SK-N-SH treated with all-trans-retinoic acid at 6 μM for 48 hours (cell line): Measurements from ENCODE around the gene TRAPPC2L.
"Not testable (repeated sequence)": the region's sequence is repeated elsewhere in the genome, so short reads cannot be mapped to it uniquely, and the experiment has no call there.

Experiments
- ATAC-seq: fragments of 200-7000 bp; cut with Tn5 transposase; 3 replicates; pipeline ENCODE4 v1.9.1; 2020; ENCODE audit warnings: mild to moderate bottlenecking, moderate library complexity
- ARNTL ChIP-seq: fragments of 450-650 bp; formaldehyde crosslinking; IDR thresholded peaks from 2 replicates; pipeline ENCODE4 v1.5.0; 2020; ENCODE audit warnings: low read depth, mild to moderate bottlenecking, moderate library complexity, borderline replicate concordance
- BACH2 ChIP-seq: fragments of 250-450 bp; sonication (Bioruptor Pico); IDR thresholded peaks from 2 replicates; pipeline ENCODE4 v1.9.0; 2021; ENCODE audit warnings: mild to moderate bottlenecking, borderline replicate concordance
- CSDC2 ChIP-seq: fragments of 250-450 bp; sonication (Bioruptor Pico); IDR thresholded peaks from 2 replicates; pipeline ENCODE4 v1.5.0; 2020; ENCODE audit warnings: mild to moderate bottlenecking, moderate library complexity
- GLIS3 ChIP-seq: fragments of 250-450 bp; sonication (Bioruptor Pico); IDR thresholded peaks from 2 replicates; pipeline ENCODE4 v1.5.0; 2020; ENCODE audit warnings: mild to moderate bottlenecking, moderate library complexity
- OSR1 ChIP-seq: fragments of 250-450 bp; sonication (Bioruptor Pico); IDR thresholded peaks from 2 replicates; pipeline ENCODE4 v1.8.0; 2022; ENCODE audit warnings: moderate library complexity, mild to moderate bottlenecking, inconsistent platforms
- PPARA ChIP-seq: fragments of 250-450 bp; sonication (Bioruptor Pico); IDR thresholded peaks from 2 replicates; pipeline ENCODE4 v1.5.0; 2020; ENCODE audit warnings: mild to moderate bottlenecking, borderline replicate concordance
- SNAI2 ChIP-seq: fragments of 250-450 bp; sonication (Bioruptor Pico); IDR thresholded peaks from 2 replicates; pipeline ENCODE4 v1.5.0; 2020; ENCODE audit warnings: mild to moderate bottlenecking, moderate library complexity
- TCF4 ChIP-seq: fragments of 250-450 bp; sonication (Bioruptor Pico); IDR thresholded peaks from 2 replicates; pipeline ENCODE4 v1.8.0; 2021; ENCODE audit warnings: mild to moderate bottlenecking, moderate library complexity, borderline replicate concordance
- TOX ChIP-seq: fragments of 250-450 bp; sonication (Bioruptor Pico); IDR thresholded peaks from 2 replicates; pipeline ENCODE4 v1.8.0; 2021; ENCODE audit warnings: mild to moderate bottlenecking, moderate library complexity, borderline replicate concordance
- ZC3H10 ChIP-seq: fragments of 250-450 bp; sonication (Bioruptor Pico); IDR thresholded peaks from 2 replicates; pipeline ENCODE4 v1.5.1; 2021; ENCODE audit warnings: mild to moderate bottlenecking, moderate library complexity
- ZFP3 ChIP-seq: fragments of 250-450 bp; sonication (Bioruptor Pico); IDR thresholded peaks from 2 replicates; pipeline ENCODE4 v1.5.0; 2020; ENCODE audit warnings: mild to moderate bottlenecking, moderate library complexity
- ZFP30 ChIP-seq: fragments of 450-650 bp; formaldehyde crosslinking; IDR thresholded peaks from 2 replicates; pipeline ENCODE4 v1.5.0; 2022; ENCODE audit warnings: mild to moderate bottlenecking, moderate library complexity
- ZNF565 ChIP-seq: fragments of 450-650 bp; formaldehyde crosslinking; conservative IDR thresholded peaks from 2 replicates; pipeline ENCODE4 v1.5.0; 2020; ENCODE audit warnings: low read depth, mild to moderate bottlenecking, moderate library complexity
- ZNF8 ChIP-seq: fragments of 450-650 bp; formaldehyde crosslinking; IDR thresholded peaks from 2 replicates; pipeline ENCODE4 v1.5.0; 2020; ENCODE audit warnings: mild to moderate bottlenecking, moderate library complexity
- TF ChIP-seq, protein P1 (sequence below): fragments of 250-450 bp; sonication (Bioruptor Pico); IDR thresholded peaks from 2 replicates; pipeline ENCODE4 v1.5.0; 2020; ENCODE audit warnings: mild to moderate bottlenecking, moderate library complexity
- TF ChIP-seq, protein P2 (sequence below): fragments of 250-450 bp; sonication (Bioruptor Pico); IDR thresholded peaks from 2 replicates; pipeline ENCODE4 v1.5.1; 2021; ENCODE audit warnings: mild to moderate bottlenecking, moderate library complexity
- TF ChIP-seq, protein P3 (sequence below): fragments of 250-450 bp; sonication (Bioruptor Pico); IDR thresholded peaks from 2 replicates; pipeline ENCODE4 v1.8.0; 2020; ENCODE audit warnings: mild to moderate bottlenecking, moderate library complexity, borderline replicate concordance
- TF ChIP-seq, protein P4 (sequence below): fragments of 250-450 bp; sonication (Bioruptor Pico); IDR thresholded peaks from 2 replicates; pipeline ENCODE4 v1.8.0; 2021; ENCODE audit warnings: low read depth, mild to moderate bottlenecking, moderate library complexity, borderline replicate concordance

Gene TRAPPC2L

DNA sequence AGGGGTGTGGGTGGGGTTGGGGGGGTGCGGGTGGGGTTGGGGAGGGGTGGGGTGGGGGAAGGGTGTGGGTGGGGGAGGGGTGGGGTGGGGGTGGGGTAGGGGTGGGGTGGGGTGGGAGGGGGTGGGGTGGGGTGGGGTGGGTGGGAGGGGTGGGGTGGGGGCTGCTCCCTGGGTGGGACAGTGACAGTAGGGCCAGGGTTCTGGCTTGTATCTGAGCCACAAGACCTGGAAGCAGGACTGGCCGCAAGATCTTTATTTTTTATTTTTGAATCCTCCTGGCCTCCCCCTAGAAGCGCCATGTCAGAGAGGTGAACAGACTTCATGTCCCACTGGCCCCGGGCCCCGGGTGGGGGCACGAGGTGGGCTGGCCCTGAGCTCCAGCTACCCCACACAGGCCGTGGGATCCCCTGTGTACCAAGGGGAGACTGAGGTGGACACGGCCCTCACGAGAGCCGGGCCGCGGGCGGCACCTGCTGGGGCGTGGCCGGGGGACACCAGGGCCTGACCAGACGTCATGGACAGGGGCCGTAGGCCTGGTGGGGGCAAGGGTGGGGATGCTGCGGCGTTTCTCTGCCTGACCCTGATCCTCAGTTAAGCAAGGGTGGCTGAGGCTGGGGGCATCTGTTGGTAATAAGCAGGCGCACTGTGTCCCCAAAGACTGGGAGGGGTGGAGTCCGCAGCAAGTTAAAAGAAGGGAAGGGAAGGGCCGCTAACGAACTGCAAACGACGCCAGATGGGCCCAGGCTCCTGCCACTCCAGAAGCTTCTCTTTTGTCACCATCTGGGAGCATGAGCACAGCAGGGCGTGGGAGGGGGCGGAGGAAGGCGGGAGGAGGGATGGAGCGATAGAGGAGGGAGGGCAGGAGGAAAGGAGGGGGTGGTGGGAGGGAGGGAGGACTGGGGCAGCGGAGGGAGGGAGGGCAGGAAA lies 31.8 kb downstream of the TRAPPC2L start:
- TF ChIP-seq TOX (no peak), ZFP30 (CRISPR knock-in tag) (no peak), GLIS3 (CRISPR knock-in tag) (no peak), PPARA (no peak), ZC3H10 (CRISPR knock-in tag) (no peak), ZNF8 (CRISPR knock-in tag) (no peak), ZNF565 (no peak), OSR1 (CRISPR knock-in tag) (no peak)
- TF ChIP-seq, protein P1, sequence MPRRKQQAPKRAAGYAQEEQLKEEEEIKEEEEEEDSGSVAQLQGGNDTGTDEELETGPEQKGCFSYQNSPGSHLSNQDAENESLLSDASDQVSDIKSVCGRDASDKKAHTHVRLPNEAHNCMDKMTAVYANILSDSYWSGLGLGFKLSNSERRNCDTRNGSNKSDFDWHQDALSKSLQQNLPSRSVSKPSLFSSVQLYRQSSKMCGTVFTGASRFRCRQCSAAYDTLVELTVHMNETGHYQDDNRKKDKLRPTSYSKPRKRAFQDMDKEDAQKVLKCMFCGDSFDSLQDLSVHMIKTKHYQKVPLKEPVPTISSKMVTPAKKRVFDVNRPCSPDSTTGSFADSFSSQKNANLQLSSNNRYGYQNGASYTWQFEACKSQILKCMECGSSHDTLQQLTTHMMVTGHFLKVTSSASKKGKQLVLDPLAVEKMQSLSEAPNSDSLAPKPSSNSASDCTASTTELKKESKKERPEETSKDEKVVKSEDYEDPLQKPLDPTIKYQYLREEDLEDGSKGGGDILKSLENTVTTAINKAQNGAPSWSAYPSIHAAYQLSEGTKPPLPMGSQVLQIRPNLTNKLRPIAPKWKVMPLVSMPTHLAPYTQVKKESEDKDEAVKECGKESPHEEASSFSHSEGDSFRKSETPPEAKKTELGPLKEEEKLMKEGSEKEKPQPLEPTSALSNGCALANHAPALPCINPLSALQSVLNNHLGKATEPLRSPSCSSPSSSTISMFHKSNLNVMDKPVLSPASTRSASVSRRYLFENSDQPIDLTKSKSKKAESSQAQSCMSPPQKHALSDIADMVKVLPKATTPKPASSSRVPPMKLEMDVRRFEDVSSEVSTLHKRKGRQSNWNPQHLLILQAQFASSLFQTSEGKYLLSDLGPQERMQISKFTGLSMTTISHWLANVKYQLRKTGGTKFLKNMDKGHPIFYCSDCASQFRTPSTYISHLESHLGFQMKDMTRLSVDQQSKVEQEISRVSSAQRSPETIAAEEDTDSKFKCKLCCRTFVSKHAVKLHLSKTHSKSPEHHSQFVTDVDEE (CRISPR knock-in tag) = no peak
- TF ChIP-seq, protein P2, sequence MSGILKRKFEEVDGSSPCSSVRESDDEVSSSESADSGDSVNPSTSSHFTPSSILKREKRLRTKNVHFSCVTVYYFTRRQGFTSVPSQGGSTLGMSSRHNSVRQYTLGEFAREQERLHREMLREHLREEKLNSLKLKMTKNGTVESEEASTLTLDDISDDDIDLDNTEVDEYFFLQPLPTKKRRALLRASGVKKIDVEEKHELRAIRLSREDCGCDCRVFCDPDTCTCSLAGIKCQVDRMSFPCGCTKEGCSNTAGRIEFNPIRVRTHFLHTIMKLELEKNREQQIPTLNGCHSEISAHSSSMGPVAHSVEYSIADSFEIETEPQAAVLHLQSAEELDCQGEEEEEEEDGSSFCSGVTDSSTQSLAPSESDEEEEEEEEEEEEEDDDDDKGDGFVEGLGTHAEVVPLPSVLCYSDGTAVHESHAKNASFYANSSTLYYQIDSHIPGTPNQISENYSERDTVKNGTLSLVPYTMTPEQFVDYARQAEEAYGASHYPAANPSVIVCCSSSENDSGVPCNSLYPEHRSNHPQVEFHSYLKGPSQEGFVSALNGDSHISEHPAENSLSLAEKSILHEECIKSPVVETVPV = no peak
- TF ChIP-seq, protein P3, sequence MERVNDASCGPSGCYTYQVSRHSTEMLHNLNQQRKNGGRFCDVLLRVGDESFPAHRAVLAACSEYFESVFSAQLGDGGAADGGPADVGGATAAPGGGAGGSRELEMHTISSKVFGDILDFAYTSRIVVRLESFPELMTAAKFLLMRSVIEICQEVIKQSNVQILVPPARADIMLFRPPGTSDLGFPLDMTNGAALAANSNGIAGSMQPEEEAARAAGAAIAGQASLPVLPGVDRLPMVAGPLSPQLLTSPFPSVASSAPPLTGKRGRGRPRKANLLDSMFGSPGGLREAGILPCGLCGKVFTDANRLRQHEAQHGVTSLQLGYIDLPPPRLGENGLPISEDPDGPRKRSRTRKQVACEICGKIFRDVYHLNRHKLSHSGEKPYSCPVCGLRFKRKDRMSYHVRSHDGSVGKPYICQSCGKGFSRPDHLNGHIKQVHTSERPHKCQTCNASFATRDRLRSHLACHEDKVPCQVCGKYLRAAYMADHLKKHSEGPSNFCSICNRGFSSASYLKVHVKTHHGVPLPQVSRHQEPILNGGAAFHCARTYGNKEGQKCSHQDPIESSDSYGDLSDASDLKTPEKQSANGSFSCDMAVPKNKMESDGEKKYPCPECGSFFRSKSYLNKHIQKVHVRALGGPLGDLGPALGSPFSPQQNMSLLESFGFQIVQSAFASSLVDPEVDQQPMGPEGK (CRISPR knock-in tag) = no peak
- peak; percentile 9; the same call in 2 of the 3 replicates for ATAC-seq

DNA sequence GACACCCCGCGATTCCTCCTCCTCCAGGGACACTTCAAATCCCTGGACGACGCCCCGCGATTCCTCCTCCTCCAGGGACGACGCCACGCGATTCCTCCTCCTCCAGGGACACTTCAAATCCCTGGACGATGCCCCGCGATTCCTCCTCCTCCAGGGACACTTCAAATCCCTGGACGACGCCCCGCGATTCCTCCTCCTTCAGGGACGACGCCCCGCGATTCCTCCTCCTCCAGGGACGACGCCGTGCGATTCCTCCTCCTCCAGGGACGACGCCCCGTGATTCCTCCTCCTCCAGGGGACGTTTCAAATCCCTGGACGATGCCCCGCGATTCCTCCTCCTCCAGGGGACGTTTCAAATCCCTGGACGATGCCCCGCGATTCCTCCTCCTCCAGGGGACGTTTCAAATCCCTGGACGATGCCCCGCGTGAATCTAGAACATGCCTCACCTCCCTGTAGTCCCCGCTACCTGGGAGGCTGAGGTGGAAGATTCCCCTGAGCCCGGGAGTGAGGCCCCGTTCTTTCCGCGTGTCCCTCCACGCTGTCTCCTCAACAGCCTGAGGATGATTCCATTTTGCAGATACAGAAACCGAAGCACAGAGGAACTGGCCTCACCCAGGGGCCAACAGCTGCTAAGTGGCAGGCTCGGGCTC lies 32.9 kb downstream of the TRAPPC2L start:
- not testable (repeated sequence) for ATAC-seq

DNA sequence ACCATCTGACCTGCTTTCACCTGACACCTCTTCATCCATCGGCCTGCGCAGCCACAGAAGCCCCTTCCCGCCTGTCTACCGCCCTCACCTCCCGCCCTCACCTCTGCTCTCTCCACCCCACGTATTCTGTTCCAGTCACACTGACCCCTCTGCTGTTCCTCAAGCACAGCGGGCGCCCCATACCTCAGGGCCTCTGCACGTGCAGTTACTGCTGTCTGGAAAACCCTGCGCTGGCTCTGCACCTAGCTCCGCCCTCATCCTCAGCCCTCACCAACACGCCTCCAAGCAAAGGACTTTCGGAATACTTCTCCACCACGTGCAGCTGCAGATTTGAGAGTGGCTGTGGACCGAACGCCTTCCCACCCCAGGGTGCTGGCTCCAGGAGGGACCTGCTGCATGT lies 34.2 kb downstream of the TRAPPC2L start:
- no peak for ATAC-seq
- TF ChIP-seq TCF4 (CRISPR knock-in tag) = no peak
- no peak for TF ChIP-seq GLIS3 (CRISPR knock-in tag)
- TF ChIP-seq ZNF565 = no peak
- TF ChIP-seq BACH2 (CRISPR knock-in tag) = no peak
- no peak for TF ChIP-seq SNAI2 (CRISPR knock-in tag)
- TF ChIP-seq, protein P4, sequence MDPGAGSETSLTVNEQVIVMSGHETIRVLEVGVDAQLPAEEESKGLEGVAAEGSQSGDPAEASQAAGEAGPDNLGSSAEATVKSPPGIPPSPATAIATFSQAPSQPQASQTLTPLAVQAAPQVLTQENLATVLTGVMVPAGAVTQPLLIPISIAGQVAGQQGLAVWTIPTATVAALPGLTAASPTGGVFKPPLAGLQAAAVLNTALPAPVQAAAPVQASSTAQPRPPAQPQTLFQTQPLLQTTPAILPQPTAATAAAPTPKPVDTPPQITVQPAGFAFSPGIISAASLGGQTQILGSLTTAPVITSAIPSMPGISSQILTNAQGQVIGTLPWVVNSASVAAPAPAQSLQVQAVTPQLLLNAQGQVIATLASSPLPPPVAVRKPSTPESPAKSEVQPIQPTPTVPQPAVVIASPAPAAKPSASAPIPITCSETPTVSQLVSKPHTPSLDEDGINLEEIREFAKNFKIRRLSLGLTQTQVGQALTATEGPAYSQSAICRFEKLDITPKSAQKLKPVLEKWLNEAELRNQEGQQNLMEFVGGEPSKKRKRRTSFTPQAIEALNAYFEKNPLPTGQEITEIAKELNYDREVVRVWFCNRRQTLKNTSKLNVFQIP = no peak
- no peak for TF ChIP-seq ARNTL (CRISPR knock-in tag)
- no peak for TF ChIP-seq ZNF8 (CRISPR knock-in tag)
- no peak for TF ChIP-seq OSR1 (CRISPR knock-in tag)
- TF ChIP-seq, protein P2 = no peak
- no peak for TF ChIP-seq CSDC2
- no peak for TF ChIP-seq ZFP3 (CRISPR knock-in tag)
- TF ChIP-seq ZC3H10 (CRISPR knock-in tag) = no peak
- no peak for TF ChIP-seq ZFP30 (CRISPR knock-in tag)
